ENCODE data around the gene BTBD7. TPM values are rescaled to one million over a fixed set of nuclear protein-coding genes. Genes with fewer than 3 reads are reported as not detected.
A peak's percentile ranks its signal among the peaks of the same experiment; 100 is the strongest.

The BTBD7 gene
- total and polyA plus RNA-seq, 2 experiments from 2014 or later, result 24.4 to 32.8 TPM

- H4K20me1 ChIP-seq (replicated peaks; ENCODE audit: insufficient read depth), result peaks cover 5% of the 10 kb centered on the region
- DNase-seq (ENCODE audit: low spot score) (no peak), ATAC-seq (no peak)
- H3K9me3 Mint-ChIP-seq, result no peaks in the 10 kb centered on the region
- peak overlapping the region; percentile 2; the same call in 1 of the 2 replicates for H3K27ac Mint-ChIP-seq
- TF ChIP-seq ETS1 (IDR thresholded peaks at IDR 0.05) (no peak), NANOG (IDR thresholded peaks at IDR 0.05; ENCODE audit: borderline replicate concordance) (no peak), JUNB (IDR thresholded peaks at IDR 0.05; ENCODE audit: unreplicated experiment) (no peak), STAT1 (IDR thresholded peaks at IDR 0.05; ENCODE audit: unreplicated experiment) (no peak), CREB1 (CRISPR knock-in tag; IDR thresholded peaks at IDR 0.05; ENCODE audit: low read depth) (no peak), ZNF114 (CRISPR knock-in tag; IDR thresholded peaks at IDR 0.05) (no peak), CTCF (conservative IDR thresholded peaks at IDR 0.05; ENCODE audit: low read depth in 2 of 2) (no peak), EZH2phosphoT487 (IDR thresholded peaks at IDR 0.05; ENCODE audit: unreplicated experiment) (no peak), EZH2 (IDR thresholded peaks at IDR 0.05; ENCODE audit: low read depth, unreplicated experiment) (no peak), ZNF331 (CRISPR knock-in tag; IDR thresholded peaks at IDR 0.05; ENCODE audit: low read depth) (no peak), POLR2AphosphoS5 (IDR thresholded peaks at IDR 0.05; ENCODE audit: low read depth) (no peak)
- TF ChIP-seq, protein P1, sequence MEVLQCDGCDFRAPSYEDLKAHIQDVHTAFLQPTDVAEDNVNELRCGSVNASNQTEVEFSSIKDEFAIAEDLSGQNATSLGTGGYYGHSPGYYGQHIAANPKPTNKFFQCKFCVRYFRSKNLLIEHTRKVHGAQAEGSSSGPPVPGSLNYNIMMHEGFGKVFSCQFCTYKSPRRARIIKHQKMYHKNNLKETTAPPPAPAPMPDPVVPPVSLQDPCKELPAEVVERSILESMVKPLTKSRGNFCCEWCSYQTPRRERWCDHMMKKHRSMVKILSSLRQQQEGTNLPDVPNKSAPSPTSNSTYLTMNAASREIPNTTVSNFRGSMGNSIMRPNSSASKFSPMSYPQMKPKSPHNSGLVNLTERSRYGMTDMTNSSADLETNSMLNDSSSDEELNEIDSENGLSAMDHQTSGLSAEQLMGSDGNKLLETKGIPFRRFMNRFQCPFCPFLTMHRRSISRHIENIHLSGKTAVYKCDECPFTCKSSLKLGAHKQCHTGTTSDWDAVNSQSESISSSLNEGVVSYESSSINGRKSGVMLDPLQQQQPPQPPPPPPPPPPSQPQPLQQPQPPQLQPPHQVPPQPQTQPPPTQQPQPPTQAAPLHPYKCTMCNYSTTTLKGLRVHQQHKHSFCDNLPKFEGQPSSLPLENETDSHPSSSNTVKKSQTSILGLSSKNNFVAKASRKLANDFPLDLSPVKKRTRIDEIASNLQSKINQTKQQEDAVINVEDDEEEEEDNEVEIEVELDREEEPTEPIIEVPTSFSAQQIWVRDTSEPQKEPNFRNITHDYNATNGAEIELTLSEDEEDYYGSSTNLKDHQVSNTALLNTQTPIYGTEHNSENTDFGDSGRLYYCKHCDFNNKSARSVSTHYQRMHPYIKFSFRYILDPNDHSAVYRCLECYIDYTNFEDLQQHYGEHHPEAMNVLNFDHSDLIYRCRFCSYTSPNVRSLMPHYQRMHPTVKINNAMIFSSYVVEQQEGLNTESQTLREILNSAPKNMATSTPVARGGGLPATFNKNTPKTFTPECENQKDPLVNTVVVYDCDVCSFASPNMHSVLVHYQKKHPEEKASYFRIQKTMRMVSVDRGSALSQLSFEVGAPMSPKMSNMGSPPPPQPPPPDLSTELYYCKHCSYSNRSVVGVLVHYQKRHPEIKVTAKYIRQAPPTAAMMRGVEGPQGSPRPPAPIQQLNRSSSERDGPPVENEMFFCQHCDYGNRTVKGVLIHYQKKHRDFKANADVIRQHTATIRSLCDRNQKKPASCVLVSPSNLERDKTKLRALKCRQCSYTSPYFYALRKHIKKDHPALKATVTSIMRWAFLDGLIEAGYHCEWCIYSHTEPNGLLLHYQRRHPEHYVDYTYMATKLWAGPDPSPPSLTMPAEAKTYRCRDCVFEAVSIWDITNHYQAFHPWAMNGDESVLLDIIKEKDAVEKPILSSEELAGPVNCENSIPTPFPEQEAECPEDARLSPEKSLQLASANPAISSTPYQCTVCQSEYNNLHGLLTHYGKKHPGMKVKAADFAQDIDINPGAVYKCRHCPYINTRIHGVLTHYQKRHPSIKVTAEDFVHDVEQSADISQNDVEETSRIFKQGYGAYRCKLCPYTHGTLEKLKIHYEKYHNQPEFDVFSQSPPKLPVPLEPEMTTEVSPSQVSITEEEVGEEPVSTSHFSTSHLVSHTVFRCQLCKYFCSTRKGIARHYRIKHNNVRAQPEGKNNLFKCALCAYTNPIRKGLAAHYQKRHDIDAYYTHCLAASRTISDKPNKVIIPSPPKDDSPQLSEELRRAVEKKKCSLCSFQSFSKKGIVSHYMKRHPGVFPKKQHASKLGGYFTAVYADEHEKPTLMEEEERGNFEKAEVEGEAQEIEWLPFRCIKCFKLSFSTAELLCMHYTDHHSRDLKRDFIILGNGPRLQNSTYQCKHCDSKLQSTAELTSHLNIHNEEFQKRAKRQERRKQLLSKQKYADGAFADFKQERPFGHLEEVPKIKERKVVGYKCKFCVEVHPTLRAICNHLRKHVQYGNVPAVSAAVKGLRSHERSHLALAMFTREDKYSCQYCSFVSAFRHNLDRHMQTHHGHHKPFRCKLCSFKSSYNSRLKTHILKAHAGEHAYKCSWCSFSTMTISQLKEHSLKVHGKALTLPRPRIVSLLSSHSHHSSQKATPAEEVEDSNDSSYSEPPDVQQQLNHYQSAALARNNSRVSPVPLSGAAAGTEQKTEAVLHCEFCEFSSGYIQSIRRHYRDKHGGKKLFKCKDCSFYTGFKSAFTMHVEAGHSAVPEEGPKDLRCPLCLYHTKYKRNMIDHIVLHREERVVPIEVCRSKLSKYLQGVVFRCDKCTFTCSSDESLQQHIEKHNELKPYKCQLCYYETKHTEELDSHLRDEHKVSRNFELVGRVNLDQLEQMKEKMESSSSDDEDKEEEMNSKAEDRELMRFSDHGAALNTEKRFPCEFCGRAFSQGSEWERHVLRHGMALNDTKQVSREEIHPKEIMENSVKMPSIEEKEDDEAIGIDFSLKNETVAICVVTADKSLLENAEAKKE (CRISPR knock-in tag; IDR thresholded peaks at IDR 0.05), result no peak
- TF ChIP-seq, protein P2, sequence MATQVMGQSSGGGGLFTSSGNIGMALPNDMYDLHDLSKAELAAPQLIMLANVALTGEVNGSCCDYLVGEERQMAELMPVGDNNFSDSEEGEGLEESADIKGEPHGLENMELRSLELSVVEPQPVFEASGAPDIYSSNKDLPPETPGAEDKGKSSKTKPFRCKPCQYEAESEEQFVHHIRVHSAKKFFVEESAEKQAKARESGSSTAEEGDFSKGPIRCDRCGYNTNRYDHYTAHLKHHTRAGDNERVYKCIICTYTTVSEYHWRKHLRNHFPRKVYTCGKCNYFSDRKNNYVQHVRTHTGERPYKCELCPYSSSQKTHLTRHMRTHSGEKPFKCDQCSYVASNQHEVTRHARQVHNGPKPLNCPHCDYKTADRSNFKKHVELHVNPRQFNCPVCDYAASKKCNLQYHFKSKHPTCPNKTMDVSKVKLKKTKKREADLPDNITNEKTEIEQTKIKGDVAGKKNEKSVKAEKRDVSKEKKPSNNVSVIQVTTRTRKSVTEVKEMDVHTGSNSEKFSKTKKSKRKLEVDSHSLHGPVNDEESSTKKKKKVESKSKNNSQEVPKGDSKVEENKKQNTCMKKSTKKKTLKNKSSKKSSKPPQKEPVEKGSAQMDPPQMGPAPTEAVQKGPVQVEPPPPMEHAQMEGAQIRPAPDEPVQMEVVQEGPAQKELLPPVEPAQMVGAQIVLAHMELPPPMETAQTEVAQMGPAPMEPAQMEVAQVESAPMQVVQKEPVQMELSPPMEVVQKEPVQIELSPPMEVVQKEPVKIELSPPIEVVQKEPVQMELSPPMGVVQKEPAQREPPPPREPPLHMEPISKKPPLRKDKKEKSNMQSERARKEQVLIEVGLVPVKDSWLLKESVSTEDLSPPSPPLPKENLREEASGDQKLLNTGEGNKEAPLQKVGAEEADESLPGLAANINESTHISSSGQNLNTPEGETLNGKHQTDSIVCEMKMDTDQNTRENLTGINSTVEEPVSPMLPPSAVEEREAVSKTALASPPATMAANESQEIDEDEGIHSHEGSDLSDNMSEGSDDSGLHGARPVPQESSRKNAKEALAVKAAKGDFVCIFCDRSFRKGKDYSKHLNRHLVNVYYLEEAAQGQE (IDR thresholded peaks at IDR 0.05; ENCODE audit: unreplicated experiment), result no peak
- H2AFZ ChIP-seq, result no peak overlapping the region
- H3K27me3 Mint-ChIP-seq (ENCODE audit: insufficient read depth, low read depth, poor library complexity), result no peaks in the 10 kb centered on the region
- H3K27me3 ChIP-seq (ENCODE audit: insufficient read depth), result no peaks in the 10 kb centered on the region
- H3K4me2 ChIP-seq, result no peak overlapping the region
- peaks cover 7% of the 10 kb centered on the region; the same call in 1 of the 2 replicates for H3K36me3 ChIP-seq (ENCODE audit: insufficient read depth)
- no peak overlapping the region for H3K4me3 Mint-ChIP-seq
- peaks cover 7% of the 10 kb centered on the region; the same call in 2 of the 3 replicates for H3K36me3 Mint-ChIP-seq (ENCODE audit: low read depth)
- peaks cover 12% of the 10 kb centered on the region for H3K4me1 Mint-ChIP-seq
- no peaks in the 10 kb centered on the region for H3K4me1 ChIP-seq (ENCODE audit: insufficient read depth)
- peaks cover 21% of the 10 kb centered on the region; the same call in 1 of the 2 replicates for H3K79me2 ChIP-seq (replicated peaks; ENCODE audit: insufficient read depth)
- no peak overlapping the region for H3K4me3 ChIP-seq
- H3K27ac ChIP-seq (ENCODE audit: low read depth), result no peak overlapping the region
- H3F3A ChIP-seq (replicated peaks; ENCODE audit: low read depth), result no peaks in the 10 kb centered on the region
- no peaks in the 10 kb centered on the region for H3K9me2 ChIP-seq (ENCODE audit: insufficient read depth)
Measured at GRCh38 chr14:93263416-93263815, 69.4 kb downstream of the BTBD7 start.

Measured in GM23338 (cell line).